ENCODE results near the gene MLYCD. TPM values are rescaled to one million over a fixed set of nuclear protein-coding genes. Genes with fewer than 3 reads are reported as not detected.

Gene MLYCD
- total and polyA plus RNA-seq, 4 donors = 3.7 to 24.4 (median 7.5) TPM

- WGBS = 64% methylated on average over 12 of the region's 12 CpGs
- H3K9ac ChIP-seq (ENCODE audit: low read depth in 1 of 2, low read length in 2 of 2) = no peak overlapping the region
- peaks cover 15 to 45% (median 39%) of the 10 kb centered on the region in 4 donors for H3K4me1 ChIP-seq (ENCODE audit: control insufficient read depth in 4 of 4, insufficient read depth in 4 of 4, low read length in 3 of 4)
- H3K4me3 ChIP-seq (ENCODE audit: low read depth in 1 of 3, low read length in 3 of 3) = no peak overlapping the region
- H3K27me3 ChIP-seq (ENCODE audit: control insufficient read depth in 4 of 4, insufficient read depth in 4 of 4, low read length in 3 of 4) = no peaks in the 10 kb centered on the region
- no peak overlapping the region for H3K27ac ChIP-seq (ENCODE audit: low read depth in 1 of 2, low read length in 2 of 2)
- TF ChIP-seq RXRA (IDR thresholded peaks at IDR 0.05) (no peak), YY1 (IDR thresholded peaks at IDR 0.05) (no peak), GABPA (IDR thresholded peaks at IDR 0.05 in 1 of 2, conservative IDR thresholded peaks at IDR 0.05 in 1 of 2) (no peak), FOXA1 (IDR thresholded peaks at IDR 0.05) (no peak), EGR1 (IDR thresholded peaks at IDR 0.05; ENCODE audit: low read depth in 2 of 2) (no peak), MAX (IDR thresholded peaks at IDR 0.05) (no peak), FOXA2 (IDR thresholded peaks at IDR 0.05) (no peak), RAD21 (IDR thresholded peaks at IDR 0.05) (no peak), ZBTB33 (IDR thresholded peaks at IDR 0.05) (no peak), HNF4G (IDR thresholded peaks at IDR 0.05) (no peak), REST (IDR thresholded peaks at IDR 0.05) (no peak), SP1 (IDR thresholded peaks at IDR 0.05) (no peak), NR2F2 (IDR thresholded peaks at IDR 0.05) (no peak), TAF1 (conservative IDR thresholded peaks at IDR 0.05) (no peak), HNF4A (conservative IDR thresholded peaks at IDR 0.05) (no peak), ATF3 (IDR thresholded peaks at IDR 0.05) (no peak), JUND (IDR thresholded peaks at IDR 0.05) (no peak), CTCF (IDR thresholded peaks at IDR 0.05; ENCODE audit: low read depth, low read length, missing input control) (no peak)
- peaks cover 0 to 5% (median 0%) of the 10 kb centered on the region in 4 donors for H3K36me3 ChIP-seq (ENCODE audit: control insufficient read depth in 4 of 4, insufficient read depth in 3 of 4, low read depth in 1 of 4, low read length in 3 of 4)
- DNase-seq (ENCODE audit: low spot score) = no peak
- H3K9me3 ChIP-seq (ENCODE audit: control insufficient read depth in 4 of 4, low read length in 3 of 4) = no peaks in the 10 kb centered on the region
Measured at GRCh38 chr16:83940119-83940518, 41.2 kb downstream of the MLYCD start.

Data from liver (tissue), 9 donors.